ENCODE measurements around the gene THRB. TPM values are rescaled to one million over a fixed set of nuclear protein-coding genes. Genes with fewer than 3 reads are reported as not detected.

The THRB gene
- total RNA-seq, 1 experiment from 2014 or later, result 5.8 TPM

GRCh38 chr3:24224666-24225384 lies 269.8 kb downstream of the THRB start:
- Mint-ChIP-seq H3K36me3 (no peaks in the 10 kb centered on the region), H3K4me1 (peaks cover 30% of the 10 kb centered on the region), H3K27ac (no peak overlapping the region), H3K9me3 (no peaks in the 10 kb centered on the region), H3K4me3 (no peak overlapping the region), H3K27me3 (ENCODE audit: low read depth) (no peaks in the 10 kb centered on the region)
- no peak; the same call in 1 of the 2 replicates for ATAC-seq
- CTCF ChIA-PET, result interaction anchor here (1.4 to 3.4 kb wide), 2 partner anchors 27 to 39 kb away, joined by 7 to 20 read pairs; no protein-coding TSS in a partner anchor
- no peak for DNase-seq (ENCODE audit: low spot score)
- POLR2A ChIA-PET, result no interaction called here
- TF ChIP-seq NR3C1 (CRISPR knock-in tag; conservative IDR thresholded peaks at IDR 0.05; ENCODE audit: low read depth), result no peak
- TF ChIP-seq ZNF423 (CRISPR knock-in tag; IDR thresholded peaks at IDR 0.05), result no peak
- TF ChIP-seq ERG (CRISPR knock-in tag; IDR thresholded peaks at IDR 0.05), result no peak
- TF ChIP-seq GTF2I (CRISPR knock-in tag; conservative IDR thresholded peaks at IDR 0.05), result no peak
- TF ChIP-seq RORB (CRISPR knock-in tag; IDR thresholded peaks at IDR 0.05), result no peak
- TF ChIP-seq IRF1 (CRISPR knock-in tag; IDR thresholded peaks at IDR 0.05), result no peak
- TF ChIP-seq E2F5 (CRISPR knock-in tag; IDR thresholded peaks at IDR 0.05), result no peak
- no peak for TF ChIP-seq MAX (CRISPR knock-in tag; IDR thresholded peaks at IDR 0.05)
- no peak for TF ChIP-seq ATF2 (CRISPR knock-in tag; IDR thresholded peaks at IDR 0.05; ENCODE audit: borderline replicate concordance, low read depth)
- no peak for TF ChIP-seq NR2C2 (CRISPR knock-in tag; IDR thresholded peaks at IDR 0.05)
- no peak for TF ChIP-seq SOX15 (CRISPR knock-in tag; IDR thresholded peaks at IDR 0.05)
- TF ChIP-seq CDX4 (CRISPR knock-in tag; IDR thresholded peaks at IDR 0.05; ENCODE audit: borderline replicate concordance), result no peak
- no peak for TF ChIP-seq CBFB (CRISPR knock-in tag; IDR thresholded peaks at IDR 0.05; ENCODE audit: low read depth)
- TF ChIP-seq SMAD4 (CRISPR knock-in tag; IDR thresholded peaks at IDR 0.05), result no peak

GRCh38 chr3:24222165-24222805 lies 272.4 kb downstream of the THRB start:
- POLR2A ChIA-PET, result no interaction called here
- DNase-seq (ENCODE audit: low spot score), result no peak
- H3K27ac Mint-ChIP-seq, result no peak overlapping the region
- TF ChIP-seq ZNF232 (CRISPR knock-in tag; IDR thresholded peaks at IDR 0.05) (no peak), NFATC4 (CRISPR knock-in tag; IDR thresholded peaks at IDR 0.05) (no peak), ZNF317 (CRISPR knock-in tag; IDR thresholded peaks at IDR 0.05; ENCODE audit: borderline replicate concordance, low read depth) (no peak), USF1 (CRISPR knock-in tag; IDR thresholded peaks at IDR 0.05) (no peak), GTF2I (CRISPR knock-in tag; conservative IDR thresholded peaks at IDR 0.05) (no peak), FOXP4 (CRISPR knock-in tag; IDR thresholded peaks at IDR 0.05) (no peak), E2F4 (CRISPR knock-in tag; IDR thresholded peaks at IDR 0.05; ENCODE audit: borderline replicate concordance, low read depth) (no peak), ATF6 (CRISPR knock-in tag; IDR thresholded peaks at IDR 0.05) (no peak)

More at GRCh38 chr3:24222165-24222805, 272.4 kb downstream of the THRB start:
- no peak for ATAC-seq
- Mint-ChIP-seq H3K4me3 (no peak overlapping the region), H3K4me1 (peaks cover 38% of the 10 kb centered on the region), H3K9me3 (no peaks in the 10 kb centered on the region), H3K27me3 (ENCODE audit: low read depth) (no peaks in the 10 kb centered on the region), H3K36me3 (no peaks in the 10 kb centered on the region)
- CTCF ChIA-PET, result interaction anchor here (0.8 kb wide), 1 partner anchor 24 kb away, joined by 3 read pairs; no protein-coding TSS in a partner anchor
